NCI-H1417 treated with DMSO at 0.1 percent for 48 hours (cell line): ENCODE measurements around the gene KRT71.

Experiments
- DNase-seq: peaks from one replicate; lab custom pipeline; 2025; lab: John Stamatoyannopoulos, UW

The KRT71 gene

GRCh38 chr12:52575256-52575655, 22.3 kb upstream of the KRT71 start:
- DNase-seq = no peak

GRCh38 chr12:52573743-52574142, 20.8 kb upstream of the KRT71 start, which contains the start of gene KRT74:
KRT74 (minus strand) TSS chr12:52573843; CDS start chr12:52573777, 66 bp downstream.
- no peak for DNase-seq

DNA sequence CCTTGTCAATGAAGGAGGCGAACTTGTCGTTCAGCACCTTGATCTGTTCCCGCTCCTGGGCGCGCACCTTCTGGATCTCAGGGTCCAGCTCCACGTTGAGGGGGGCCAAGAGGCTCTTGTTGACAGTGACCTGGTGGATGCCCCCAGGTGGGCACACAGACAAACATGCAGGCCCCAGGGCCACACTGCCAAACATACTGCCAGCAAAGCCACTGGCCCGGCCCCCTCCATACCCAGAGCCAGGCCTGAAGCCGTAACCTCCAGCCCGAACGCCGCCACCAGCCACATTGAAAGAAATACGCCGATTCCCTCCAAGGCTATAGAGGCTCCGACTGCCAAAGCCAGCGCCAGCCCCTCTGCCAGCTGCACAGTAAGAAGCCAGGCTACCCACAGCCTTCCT, 20.4 kb upstream of the KRT71 start:
- no peak for DNase-seq

- no peak for DNase-seq
Observed at GRCh38 chr12:52570511-52570910, 17.6 kb upstream of the KRT71 start.

DNA sequence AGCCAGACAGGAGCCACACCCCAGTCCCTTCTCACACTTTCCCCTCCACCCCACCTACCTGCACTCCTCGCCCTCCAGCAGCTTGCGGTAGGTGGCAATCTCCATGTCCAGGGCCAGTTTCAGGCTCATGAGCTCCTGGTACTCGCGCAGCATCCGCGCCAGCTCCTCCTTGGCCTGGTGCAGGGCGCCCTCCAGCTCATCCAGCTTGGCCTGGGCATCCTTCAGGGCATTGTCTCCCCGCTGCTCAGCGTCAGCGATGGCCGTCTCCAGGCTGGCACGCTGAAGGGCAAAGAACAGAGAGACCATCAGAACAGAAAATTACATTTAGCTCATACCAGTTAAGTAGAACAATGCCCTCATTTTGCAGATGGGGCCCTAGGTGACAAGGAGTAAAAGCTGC, 15.2 kb upstream of the KRT71 start:
- DNase-seq = no peak

- no peak for DNase-seq
Observed at GRCh38 chr12:52566847-52567291, 13.9 kb upstream of the KRT71 start.

DNA sequence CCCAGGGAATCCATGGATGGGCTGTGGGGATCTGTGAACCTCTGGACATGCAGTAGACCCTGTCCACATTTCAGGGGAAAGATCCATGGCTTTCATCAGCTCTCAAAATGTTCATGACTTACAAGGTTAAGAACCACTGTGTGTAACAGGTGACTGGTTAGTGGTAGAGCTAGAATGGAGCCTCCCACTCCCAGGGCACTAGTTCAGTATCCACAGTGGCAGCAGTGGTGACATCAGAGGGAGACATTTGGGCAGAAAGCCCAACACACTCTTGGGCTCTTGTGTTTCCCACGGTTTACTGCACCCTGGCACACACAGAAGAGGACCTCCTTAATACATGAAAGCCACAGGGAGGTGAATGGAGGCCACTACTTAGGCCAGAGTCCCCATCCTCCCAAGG, 11.6 kb upstream of the KRT71 start:
- no peak for DNase-seq

- DNase-seq = no peak
Observed at GRCh38 chr12:52561880-52562449, 9.0 kb upstream of the KRT71 start.

- DNase-seq = no peak
Observed at GRCh38 chr12:52559979-52560378, 7.0 kb upstream of the KRT71 start.

GRCh38 chr12:52558781-52559445, 6.0 kb upstream of the KRT71 start:
- DNase-seq = no peak

DNA sequence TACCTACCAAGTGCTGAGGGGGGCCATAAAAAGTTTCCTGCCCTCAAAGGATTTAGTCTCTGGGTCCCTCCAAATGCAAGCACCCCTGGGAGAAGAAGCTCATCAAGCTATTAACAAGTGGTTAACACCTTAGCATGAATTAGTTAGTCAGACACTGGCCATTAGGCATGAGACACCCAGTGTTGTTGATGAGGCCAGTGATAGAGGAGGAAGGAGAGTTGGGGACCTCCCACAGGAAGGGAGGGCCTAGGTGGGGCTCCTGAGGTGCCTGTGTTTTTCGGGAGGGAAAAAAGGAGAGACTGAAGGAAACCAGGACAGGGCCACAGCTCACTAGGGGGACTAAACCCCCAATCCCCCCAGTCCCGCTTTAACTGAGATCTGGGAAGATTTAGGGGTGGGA, 4.5 kb upstream of the KRT71 start:
- DNase-seq = no peak

DNA sequence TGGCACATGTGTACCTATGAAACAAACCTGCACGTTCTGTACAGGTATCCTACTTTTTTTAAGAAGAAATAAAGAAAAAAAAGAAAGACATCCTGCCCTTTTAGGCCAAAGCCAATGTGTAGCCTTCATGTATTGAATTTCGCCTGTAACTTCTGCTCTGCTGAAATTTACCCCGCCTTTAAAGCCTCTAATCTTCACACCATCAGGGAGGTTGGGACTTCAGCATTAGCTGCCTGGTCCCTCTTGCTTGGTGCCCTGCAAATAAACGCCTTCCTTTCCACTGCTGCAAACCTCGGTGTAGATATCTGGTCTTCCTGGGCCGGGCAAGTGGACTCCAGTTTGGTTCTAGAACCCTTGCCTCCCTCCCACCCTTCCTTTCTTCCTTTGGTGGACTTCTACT, 2.6 kb upstream of the KRT71 start:
- DNase-seq = no peak

GRCh38 chr12:52552055-52552454, 890 bp downstream of the KRT71 start:
- no peak for DNase-seq

DNA sequence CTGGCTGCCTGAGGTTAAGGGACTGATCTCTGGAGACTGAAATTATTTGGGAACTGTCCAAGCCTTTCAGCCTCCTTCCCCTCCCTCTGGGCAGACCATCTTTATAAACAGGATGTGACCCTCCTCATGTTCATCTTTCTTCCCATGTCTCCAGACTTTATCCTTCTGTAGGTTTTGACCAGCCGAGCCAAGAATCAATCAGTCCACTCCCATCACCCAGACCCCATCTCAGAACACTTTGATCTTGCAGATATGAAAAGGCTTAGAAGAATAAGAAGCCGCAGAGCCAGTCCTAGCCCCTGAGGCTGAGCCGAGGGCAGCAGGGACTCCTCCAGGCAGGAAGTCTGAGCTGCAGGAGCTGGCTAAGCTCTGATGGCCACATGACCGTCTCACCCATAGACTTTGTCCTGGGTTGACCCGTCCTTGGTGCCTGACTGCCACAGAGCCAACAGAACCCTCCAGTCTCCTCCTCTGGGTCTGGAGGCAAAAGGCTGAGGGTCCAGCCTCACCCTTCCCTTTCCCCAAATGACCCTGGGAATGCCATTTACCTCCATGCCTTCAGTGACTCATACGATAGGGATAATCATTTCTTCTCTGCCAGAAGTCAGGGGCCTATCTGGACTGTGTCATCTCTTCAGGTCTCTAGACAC, 1.6 kb downstream of the KRT71 start:
- DNase-seq = no peak

GRCh38 chr12:52546126-52546525, 6.8 kb downstream of the KRT71 start:
- DNase-seq = no peak

- DNase-seq = no peak
Observed at GRCh38 chr12:52543985-52544883, 8.7 kb downstream of the KRT71 start.

- no peak for DNase-seq
Observed at GRCh38 chr12:52542785-52543318, 10.1 kb downstream of the KRT71 start.

- DNase-seq = no peak
Observed at GRCh38 chr12:52542157-52542556, 10.8 kb downstream of the KRT71 start.

- no peak for DNase-seq
Observed at GRCh38 chr12:52541709-52542108, 11.2 kb downstream of the KRT71 start.

DNA sequence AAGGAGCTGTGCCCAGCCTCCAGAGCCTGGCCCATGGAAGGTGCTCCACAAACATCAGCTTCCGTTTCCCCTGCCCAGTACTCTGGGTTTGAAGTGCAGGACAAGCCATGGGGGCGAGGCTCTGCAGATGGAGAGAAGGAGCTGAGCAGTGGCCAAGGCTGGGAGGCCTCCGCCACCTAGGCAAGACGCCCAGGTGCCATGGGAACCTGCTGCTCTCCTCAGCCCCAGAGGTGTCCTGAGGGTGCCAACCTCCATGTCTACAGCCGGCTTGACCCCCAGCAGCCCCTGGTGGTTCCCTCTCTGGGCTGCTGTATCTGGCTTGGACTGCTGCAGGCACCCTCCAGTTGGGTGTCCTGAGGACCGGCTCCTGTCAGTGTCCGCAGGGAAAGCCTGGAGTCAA, 12.4 kb downstream of the KRT71 start:
- no peak for DNase-seq

DNA sequence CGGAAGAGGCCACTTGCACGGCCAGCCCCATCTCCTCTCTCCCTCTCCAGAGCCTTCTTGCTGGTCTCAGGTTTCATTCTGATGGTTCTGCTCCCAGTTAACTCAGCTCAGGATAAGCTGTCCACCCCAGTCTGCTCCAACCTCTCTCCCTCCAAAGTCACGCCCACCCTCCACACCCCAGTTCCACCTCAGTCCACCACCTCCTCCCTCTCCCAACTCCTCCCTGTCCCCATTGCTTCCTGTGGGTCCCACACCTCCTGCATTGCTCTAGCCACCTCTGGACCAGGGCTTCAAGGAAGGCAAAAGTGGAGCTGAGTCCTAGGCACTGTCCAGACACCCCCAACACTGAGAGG, 13.1 kb downstream of the KRT71 start:
- DNase-seq = no peak

DNA sequence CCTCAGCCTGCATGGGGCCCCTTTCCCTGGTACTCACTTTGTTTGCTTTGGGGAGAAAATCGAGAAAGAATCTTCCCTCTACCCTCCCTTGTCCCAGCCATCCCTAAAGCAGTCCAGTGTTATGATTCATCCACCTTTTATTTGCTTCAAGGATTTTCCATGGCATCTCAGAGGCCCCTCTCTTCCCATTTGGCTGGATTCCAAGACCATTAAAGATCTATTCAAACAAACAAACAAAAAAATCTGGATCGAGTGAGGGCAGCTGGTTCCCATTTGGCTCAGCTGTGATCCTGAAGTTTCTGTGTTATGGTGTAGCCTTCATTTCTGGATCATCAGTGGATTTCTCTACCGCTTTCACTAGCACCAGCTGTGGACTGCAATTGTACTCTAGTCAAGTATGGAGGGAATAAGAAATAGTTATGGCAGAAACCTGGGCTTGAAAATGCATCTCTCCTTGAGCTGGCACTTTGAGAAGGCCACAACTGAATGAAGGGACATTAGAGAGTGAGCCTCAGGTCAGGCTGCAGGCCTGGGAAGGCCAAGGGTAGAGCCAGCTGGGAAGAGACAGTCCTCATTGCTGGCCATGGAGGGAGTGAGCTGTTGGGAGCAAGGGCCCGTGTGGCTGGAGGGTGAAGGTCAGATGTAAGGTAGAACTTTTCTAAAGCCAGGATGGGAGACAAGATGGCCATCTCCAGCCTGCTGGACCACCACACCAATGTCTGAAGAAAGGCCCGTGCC, 13.7 kb downstream of the KRT71 start:
- peak; percentile 52 for DNase-seq
